ENCODE measurements around the gene FBXL19.
A peak's percentile ranks its signal among the peaks of the same experiment; 100 is the strongest.

Gene FBXL19

DNA sequence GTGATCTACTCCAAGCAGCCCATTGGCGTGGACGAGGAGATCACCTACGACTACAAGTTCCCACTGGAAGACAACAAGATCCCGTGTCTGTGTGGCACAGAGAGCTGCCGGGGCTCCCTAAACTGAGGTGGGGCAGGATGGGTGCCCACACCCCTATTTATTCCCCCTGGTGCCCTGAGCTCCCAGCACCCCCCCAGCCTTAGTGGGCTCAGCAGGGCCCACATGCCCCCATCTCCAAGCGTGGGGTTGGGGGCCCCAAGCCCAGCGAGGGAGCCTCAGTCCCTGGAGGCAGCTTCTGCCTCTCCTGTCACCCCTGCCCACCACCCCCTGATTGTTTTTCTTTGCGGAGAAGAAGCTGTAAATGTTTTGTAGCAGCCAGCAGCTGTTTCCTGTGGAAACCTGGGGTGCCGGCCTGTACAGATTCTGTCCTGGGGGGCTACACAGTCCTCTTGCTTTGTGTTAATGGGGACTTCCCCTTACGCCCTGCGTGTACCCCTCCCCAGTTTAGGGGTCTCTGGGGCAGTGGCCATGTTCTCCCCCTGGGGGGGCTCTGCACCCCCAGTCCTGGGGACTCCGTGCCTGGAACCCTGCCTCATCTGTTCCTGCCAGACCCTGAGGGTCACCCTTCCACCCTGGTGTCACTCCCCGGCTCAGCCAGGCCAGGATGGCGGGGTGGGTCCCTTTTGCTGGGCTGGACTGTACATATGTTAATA lies 60.7 kb downstream of the FBXL19 start:
- Histone ChIP-seq H3K9me3 (ENCODE audit: control insufficient read depth, insufficient read depth, low read depth, low read length) (no peaks in the 10 kb centered on the region), H3K36me3 (ENCODE audit: control insufficient read depth, insufficient read depth, low read length) (peaks cover 50% of the 10 kb centered on the region), H3K9ac (ENCODE audit: low read length) (no peak overlapping the region), H3K27me3 (ENCODE audit: control insufficient read depth, insufficient read depth, low read length) (no peaks in the 10 kb centered on the region), H3K27ac (ENCODE audit: low read depth, low read length) (no peak overlapping the region), H3K4me3 (ENCODE audit: low read depth, low read length) (no peak overlapping the region), H3K4me1 (ENCODE audit: control insufficient read depth, insufficient read depth, low read length) (peaks cover 11% of the 10 kb centered on the region)

DNA sequence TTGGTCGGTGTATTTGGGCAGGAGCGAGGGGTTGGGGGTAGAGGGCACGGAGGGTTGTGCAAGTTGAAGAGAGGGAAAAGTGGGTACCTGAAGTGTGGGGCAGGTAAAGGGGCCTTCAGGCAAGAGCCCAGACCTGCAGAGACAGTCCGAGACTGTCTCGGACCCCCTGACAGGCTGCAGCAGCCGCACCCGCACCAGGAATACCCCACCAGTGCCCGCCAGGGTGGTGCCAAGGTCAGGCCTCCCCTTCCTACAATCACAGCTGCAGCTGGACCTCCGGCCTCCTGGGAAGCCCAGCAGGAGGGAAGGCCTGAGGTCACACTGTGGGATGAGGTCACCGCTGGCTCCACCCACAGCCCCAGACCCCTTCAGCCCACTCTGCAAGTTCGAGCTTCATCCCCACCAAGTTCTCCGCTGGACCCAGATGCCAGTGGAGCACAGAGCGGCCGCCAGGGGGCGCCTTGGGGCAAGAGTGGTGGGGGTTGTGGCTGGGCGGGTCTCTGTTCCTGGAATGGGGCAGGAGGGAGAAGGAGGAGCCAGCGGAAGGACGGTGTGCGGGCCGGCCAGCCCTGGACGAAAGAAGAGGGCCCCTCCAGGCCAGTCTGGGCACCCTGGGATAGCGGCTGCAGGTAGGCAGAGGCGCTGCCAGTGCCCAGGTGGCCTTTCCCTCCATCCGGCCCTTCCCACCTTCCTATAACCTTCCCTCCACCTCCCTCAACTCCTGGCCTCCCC lies 61.5 kb downstream of the FBXL19 start, which contains the start of gene HSD3B7:
TSS of gene HSD3B7 (plus strand) at position 539 of the 732 bp plus-strand sequence. CDS start 452 bp downstream, outside the sequence.
- Histone ChIP-seq H3K9me3 (ENCODE audit: control insufficient read depth, insufficient read depth, low read depth, low read length) (no peaks in the 10 kb centered on the region), H3K4me3 (ENCODE audit: low read depth, low read length) (peak within 1 kb of the TSS; percentile 51), H3K27me3 (ENCODE audit: control insufficient read depth, insufficient read depth, low read length) (no peaks in the 10 kb centered on the region), H3K9ac (ENCODE audit: low read length) (peak within 1 kb of the TSS; percentile 27), H3K27ac (ENCODE audit: low read depth, low read length) (no peak within 1 kb of the TSS), H3K4me1 (ENCODE audit: control insufficient read depth, insufficient read depth, low read length) (peaks cover 11% of the 10 kb centered on the region), H3K36me3 (ENCODE audit: control insufficient read depth, insufficient read depth, low read length) (peaks cover 44% of the 10 kb centered on the region)

- Histone ChIP-seq H3K9me3 (ENCODE audit: control insufficient read depth, insufficient read depth, low read depth, low read length) (no peaks in the 10 kb centered on the region), H3K4me3 (ENCODE audit: low read depth, low read length) (peak overlapping the region; percentile 51), H3K9ac (ENCODE audit: low read length) (peak overlapping the region; percentile 27), H3K36me3 (ENCODE audit: control insufficient read depth, insufficient read depth, low read length) (peaks cover 37% of the 10 kb centered on the region), H3K4me1 (ENCODE audit: control insufficient read depth, insufficient read depth, low read length) (peaks cover 11% of the 10 kb centered on the region), H3K27me3 (ENCODE audit: control insufficient read depth, insufficient read depth, low read length) (no peaks in the 10 kb centered on the region), H3K27ac (ENCODE audit: low read depth, low read length) (no peak overlapping the region)
Observed at GRCh38 chr16:30985401-30986128, 62.2 kb downstream of the FBXL19 start.

DNA sequence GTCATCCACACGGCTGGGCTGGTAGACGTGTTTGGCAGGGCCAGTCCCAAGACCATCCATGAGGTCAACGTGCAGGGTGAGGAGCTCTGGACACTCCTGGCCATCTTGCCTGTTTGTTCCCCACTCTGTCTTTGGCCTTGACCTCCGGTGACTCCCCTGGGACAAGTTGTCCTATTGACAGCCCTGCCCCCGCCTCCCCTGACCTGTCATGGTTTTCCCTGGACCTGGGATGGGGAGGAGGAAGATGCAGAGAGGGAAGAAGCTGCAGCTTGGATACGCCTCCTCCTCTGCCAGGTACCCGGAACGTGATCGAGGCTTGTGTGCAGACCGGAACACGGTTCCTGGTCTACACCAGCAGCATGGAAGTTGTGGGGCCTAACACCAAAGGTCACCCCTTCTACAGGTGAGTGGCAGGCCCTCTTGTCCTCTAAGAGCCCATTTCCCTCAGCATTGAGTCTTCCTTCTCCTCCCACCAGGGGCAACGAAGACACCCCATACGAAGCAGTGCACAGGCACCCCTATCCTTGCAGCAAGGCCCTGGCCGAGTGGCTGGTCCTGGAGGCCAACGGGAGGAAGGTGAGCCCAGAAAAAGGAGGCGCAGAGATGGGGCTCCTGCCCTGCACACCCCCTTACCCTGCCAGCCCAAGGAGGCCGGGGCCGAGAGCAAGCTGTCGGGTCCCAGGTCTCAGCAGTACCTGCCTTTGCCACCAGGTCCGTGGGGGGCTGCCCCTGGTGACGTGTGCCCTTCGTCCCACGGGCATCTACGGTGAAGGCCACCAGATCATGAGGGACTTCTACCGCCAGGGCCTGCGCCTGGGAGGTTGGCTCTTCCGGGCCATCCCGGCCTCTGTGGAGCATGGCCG lies 63.0 kb downstream of the FBXL19 start:
- Histone ChIP-seq H3K9me3 (ENCODE audit: control insufficient read depth, insufficient read depth, low read depth, low read length) (no peaks in the 10 kb centered on the region), H3K36me3 (ENCODE audit: control insufficient read depth, insufficient read depth, low read length) (peaks cover 34% of the 10 kb centered on the region), H3K9ac (ENCODE audit: low read length) (no peak overlapping the region), H3K4me1 (ENCODE audit: control insufficient read depth, insufficient read depth, low read length) (peaks cover 11% of the 10 kb centered on the region), H3K4me3 (ENCODE audit: low read depth, low read length) (no peak overlapping the region), H3K27ac (ENCODE audit: low read depth, low read length) (no peak overlapping the region), H3K27me3 (ENCODE audit: control insufficient read depth, insufficient read depth, low read length) (no peaks in the 10 kb centered on the region)

DNA sequence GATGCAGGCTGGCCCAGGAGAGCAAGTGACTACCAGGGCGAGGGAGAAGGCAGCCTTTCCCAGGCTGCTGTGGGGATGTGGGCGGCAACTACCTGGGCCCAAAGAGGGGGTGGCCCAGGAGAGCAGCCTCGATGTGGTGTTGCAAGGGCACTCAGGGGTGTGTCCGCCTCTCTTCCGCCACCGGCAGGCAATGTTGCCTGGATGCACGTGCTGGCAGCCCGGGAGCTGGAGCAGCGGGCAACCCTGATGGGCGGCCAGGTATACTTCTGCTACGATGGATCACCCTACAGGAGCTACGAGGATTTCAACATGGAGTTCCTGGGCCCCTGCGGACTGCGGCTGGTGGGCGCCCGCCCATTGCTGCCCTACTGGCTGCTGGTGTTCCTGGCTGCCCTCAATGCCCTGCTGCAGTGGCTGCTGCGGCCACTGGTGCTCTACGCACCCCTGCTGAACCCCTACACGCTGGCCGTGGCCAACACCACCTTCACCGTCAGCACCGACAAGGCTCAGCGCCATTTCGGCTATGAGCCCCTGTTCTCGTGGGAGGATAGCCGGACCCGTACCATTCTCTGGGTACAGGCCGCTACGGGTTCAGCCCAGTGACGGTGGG lies 64.3 kb downstream of the FBXL19 start:
- no peak overlapping the region for H3K27ac ChIP-seq (ENCODE audit: low read depth, low read length)
- peaks cover 11% of the 10 kb centered on the region for H3K4me1 ChIP-seq (ENCODE audit: control insufficient read depth, insufficient read depth, low read length)
- H3K9me3 ChIP-seq (ENCODE audit: control insufficient read depth, insufficient read depth, low read depth, low read length): no peaks in the 10 kb centered on the region
- no peak overlapping the region for H3K4me3 ChIP-seq (ENCODE audit: low read depth, low read length)
- no peak overlapping the region for H3K9ac ChIP-seq (ENCODE audit: low read length)
- no peaks in the 10 kb centered on the region for H3K27me3 ChIP-seq (ENCODE audit: control insufficient read depth, insufficient read depth, low read length)
- H3K36me3 ChIP-seq (ENCODE audit: control insufficient read depth, insufficient read depth, low read length): peaks cover 27% of the 10 kb centered on the region

GRCh38 chr16:30989469-30990047 lies 66.2 kb downstream of the FBXL19 start:
- Histone ChIP-seq H3K27ac (ENCODE audit: low read depth, low read length) (no peak overlapping the region), H3K4me1 (ENCODE audit: control insufficient read depth, insufficient read depth, low read length) (peaks cover 11% of the 10 kb centered on the region), H3K27me3 (ENCODE audit: control insufficient read depth, insufficient read depth, low read length) (no peaks in the 10 kb centered on the region)

DNA sequence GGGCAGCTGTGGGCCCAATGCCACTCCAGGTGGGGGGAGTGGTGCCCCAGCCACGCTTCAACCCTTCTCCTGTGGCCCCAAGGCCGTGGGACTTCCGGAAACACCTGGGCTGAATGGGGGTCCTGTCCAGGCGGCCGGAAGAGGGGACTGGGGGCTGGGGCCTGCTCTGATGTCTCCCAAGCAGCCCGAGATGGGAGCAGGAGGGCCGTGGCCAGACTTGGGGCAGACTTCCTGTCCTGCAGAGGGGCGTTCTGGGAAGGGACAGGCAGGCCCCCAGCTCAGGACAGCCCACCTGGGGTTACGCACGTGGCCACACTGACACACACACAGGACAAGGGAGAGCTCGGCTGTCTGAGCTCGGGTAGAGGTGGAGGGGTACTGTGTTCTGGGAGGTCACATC lies 66.7 kb downstream of the FBXL19 start:
- no peak overlapping the region for H3K9ac ChIP-seq (ENCODE audit: low read length)
- no peaks in the 10 kb centered on the region for H3K9me3 ChIP-seq (ENCODE audit: control insufficient read depth, insufficient read depth, low read depth, low read length)
- H3K36me3 ChIP-seq (ENCODE audit: control insufficient read depth, insufficient read depth, low read length): 0 out of 2 replicates have a peak, but pooled peaks cover 8% of the 10 kb centered on the region
- H3K4me3 ChIP-seq (ENCODE audit: low read depth, low read length): no peak overlapping the region
- no peak overlapping the region for H3K27ac ChIP-seq (ENCODE audit: low read depth, low read length)
- H3K4me1 ChIP-seq (ENCODE audit: control insufficient read depth, insufficient read depth, low read length): peaks cover 8% of the 10 kb centered on the region
- no peaks in the 10 kb centered on the region for H3K27me3 ChIP-seq (ENCODE audit: control insufficient read depth, insufficient read depth, low read length)

More at GRCh38 chr16:30989469-30990047, 66.2 kb downstream of the FBXL19 start:
- Histone ChIP-seq H3K36me3 (ENCODE audit: control insufficient read depth, insufficient read depth, low read length) (peaks cover 9% of the 10 kb centered on the region; the same call in 1 of the 2 replicates), H3K4me3 (ENCODE audit: low read depth, low read length) (no peak overlapping the region), H3K9me3 (ENCODE audit: control insufficient read depth, insufficient read depth, low read depth, low read length) (no peaks in the 10 kb centered on the region), H3K9ac (ENCODE audit: low read length) (no peak overlapping the region)

DNA sequence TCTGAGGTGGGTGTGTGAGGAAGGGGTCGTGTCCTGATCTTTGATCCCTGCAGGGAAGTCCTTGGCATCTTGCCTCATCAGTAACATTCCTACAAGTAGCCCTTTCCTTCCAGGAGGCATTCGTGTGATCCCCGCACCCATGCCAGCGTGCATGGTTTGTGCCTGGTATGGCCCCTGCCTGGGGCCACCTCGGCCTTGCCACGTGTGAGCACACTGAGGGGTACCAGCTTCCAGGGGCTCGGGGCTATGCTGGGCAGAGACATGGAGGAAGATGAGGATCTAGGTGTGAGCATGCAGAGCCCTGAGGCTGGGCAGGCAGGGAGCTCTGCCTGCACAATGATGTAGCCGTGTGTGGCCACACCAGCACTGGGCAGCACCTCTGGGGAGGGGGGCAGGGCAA lies 67.7 kb downstream of the FBXL19 start:
- Histone ChIP-seq H3K4me3 (ENCODE audit: low read depth, low read length) (no peak overlapping the region), H3K36me3 (ENCODE audit: control insufficient read depth, insufficient read depth, low read length) (0 out of 2 replicates have a peak, but pooled peaks cover 8% of the 10 kb centered on the region), H3K4me1 (ENCODE audit: control insufficient read depth, insufficient read depth, low read length) (no peaks in the 10 kb centered on the region), H3K9ac (ENCODE audit: low read length) (no peak overlapping the region), H3K9me3 (ENCODE audit: control insufficient read depth, insufficient read depth, low read depth, low read length) (no peaks in the 10 kb centered on the region), H3K27me3 (ENCODE audit: control insufficient read depth, insufficient read depth, low read length) (no peaks in the 10 kb centered on the region), H3K27ac (ENCODE audit: low read depth, low read length) (no peak overlapping the region)

DNA sequence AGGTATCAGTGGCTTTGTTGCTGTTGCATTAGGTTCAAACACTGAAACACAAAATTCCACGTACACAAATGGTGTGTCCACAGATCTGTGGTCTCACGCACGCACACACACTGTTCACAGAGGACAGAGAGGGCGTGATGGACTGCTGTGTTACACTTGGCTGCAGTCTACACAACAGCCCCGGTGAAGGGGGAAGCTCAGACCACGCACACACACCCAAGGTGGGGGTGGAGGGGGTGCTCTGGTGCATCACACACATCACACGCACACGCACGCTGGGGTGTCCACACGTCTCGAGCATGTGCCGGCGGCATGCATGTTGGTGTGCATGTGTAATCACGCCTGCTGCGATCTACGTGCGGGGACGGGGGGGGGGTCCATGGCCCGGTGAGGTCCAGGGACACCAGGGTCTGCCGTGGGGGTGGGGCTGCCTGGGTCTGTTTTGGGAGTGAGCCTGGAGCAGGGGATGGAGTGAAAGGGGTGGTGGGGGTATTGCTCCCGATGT lies 69.0 kb downstream of the FBXL19 start:
- Histone ChIP-seq H3K4me1 (ENCODE audit: control insufficient read depth, insufficient read depth, low read length) (no peaks in the 10 kb centered on the region), H3K9ac (ENCODE audit: low read length) (no peak overlapping the region), H3K9me3 (ENCODE audit: control insufficient read depth, insufficient read depth, low read depth, low read length) (no peaks in the 10 kb centered on the region), H3K27ac (ENCODE audit: low read depth, low read length) (no peak overlapping the region), H3K36me3 (ENCODE audit: control insufficient read depth, insufficient read depth, low read length) (0 out of 2 replicates have a peak, but pooled peaks cover 8% of the 10 kb centered on the region), H3K27me3 (ENCODE audit: control insufficient read depth, insufficient read depth, low read length) (no peaks in the 10 kb centered on the region; the same call in 1 of the 2 replicates), H3K4me3 (ENCODE audit: low read depth, low read length) (no peak overlapping the region)
